Putamen (tissue), 1 donor: ENCODE measurements around the gene FBXO8.
"Not testable (repeated sequence)": the region's sequence is repeated elsewhere in the genome, so short reads cannot be mapped to it uniquely, and the experiment has no call there.

Experiments
- DNase-seq: peaks from one replicate; pipeline ENCODE4 v3.0.0-alpha.2; 2016; ENCODE audit warnings: low spot score

FBXO8 gene

DNA sequence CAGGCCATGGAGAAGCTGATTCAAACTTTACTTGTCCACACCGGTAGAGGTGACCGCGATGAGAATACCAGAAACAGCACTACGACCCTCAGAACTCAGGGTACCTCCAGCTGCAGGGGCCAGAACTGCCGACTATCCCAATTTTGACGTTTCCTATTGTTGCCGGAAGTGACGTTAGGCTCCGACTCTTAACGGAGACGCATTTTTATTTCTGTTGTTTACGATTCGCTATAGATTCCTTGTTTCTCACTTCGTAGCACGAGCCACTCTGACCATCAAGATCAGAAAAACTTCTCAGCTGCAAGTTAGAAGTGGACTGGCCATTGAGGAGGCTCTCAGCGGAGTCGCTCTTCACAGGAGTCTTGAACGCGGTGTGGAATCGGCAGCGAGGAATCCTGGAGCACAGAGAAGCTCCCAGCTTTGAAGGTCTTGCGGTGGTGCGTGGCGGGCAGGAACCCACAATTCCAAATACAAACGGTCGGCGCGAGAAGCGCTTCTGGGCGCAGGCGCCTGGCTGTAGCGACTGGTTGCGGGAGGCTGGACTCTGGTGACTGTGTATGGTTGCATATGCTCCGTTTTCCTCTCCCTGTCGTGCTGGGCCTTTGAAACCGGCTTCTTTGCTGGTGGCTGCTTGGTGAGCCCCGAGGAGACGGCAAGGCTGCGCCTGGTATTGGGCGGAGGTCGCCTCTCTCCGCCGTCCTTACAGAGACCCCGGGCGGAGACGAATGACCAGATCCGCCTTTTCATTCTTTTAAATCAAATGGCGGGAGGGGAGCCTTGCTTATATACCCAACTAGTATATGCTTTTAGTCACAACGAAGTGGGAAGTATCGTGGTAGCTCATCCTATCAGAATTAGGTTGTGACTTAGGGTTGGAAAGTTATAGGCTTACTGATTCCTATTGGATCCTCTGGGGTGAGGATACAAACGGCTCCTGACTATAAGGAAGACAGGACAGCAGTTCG is at the start of gene FBXO8, which contains the start of gene CEP44:
FBXO8 (minus strand) TSS at position 161 of the 965 bp plus-strand sequence. CDS start 20,575 bp downstream, outside the sequence.
CEP44 (plus strand) TSS at position 405 of the 965 bp plus-strand sequence. CDS start 15,211 bp downstream, outside the sequence.
- peak; percentile 88 for DNase-seq

DNA sequence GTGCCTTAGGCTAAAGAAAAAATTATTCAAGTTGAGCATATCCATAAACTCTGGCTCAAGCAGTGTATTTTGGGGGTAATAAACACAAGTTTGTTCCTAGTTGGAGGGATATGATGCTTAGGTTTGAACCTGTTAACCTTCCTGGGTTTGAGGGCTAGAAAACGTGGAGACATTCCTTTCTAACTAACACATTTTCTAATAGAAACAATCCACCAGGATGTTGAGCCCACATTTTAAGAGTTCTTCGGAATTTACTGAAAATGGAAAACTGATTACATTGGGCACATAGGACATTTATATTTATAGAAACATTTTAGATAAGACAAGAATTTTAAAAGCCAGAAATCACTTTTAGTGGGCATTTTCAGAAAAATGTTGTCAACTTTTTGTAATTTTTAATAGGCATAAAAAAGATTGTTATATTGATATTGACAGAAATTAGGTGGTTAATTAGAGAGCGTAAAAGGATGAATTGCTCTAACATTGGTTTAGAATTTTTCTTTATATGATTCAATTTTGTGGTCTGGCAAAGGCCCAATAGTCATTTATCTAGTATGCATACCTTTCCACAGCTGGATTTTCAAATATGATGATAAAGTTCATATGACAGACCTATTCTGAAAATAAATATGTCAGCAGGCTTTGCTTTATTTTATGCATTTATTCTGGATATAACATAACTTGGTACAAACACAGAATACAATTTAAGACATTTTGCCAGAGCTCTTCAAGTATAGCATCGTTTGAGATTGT is 49.5 kb upstream of the FBXO8 start:
- no peak for DNase-seq

DNA sequence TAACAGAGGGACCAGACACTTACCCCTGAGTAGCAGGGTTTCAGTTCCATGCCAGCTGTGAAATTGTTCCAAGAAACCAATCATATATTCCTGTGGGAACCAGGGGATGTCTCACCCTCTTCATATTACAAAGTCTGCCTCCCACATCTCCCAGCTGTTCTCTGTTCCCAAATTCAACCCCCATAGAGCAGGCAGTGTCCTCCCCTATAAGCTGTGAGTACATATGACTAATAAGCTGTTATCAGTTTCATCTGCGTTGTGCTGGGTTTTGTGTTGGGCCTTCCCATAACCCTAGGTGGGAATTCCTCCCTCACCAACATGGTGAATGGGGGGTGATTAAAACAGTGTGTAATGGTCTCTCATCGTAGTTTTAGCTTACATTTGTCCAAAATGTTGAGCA is 41.3 kb upstream of the FBXO8 start:
- DNase-seq = no peak

- no peak for DNase-seq
These were observed 40.8 kb upstream of the FBXO8 start for GRCh38 chr4:174324236-174324635.

DNA sequence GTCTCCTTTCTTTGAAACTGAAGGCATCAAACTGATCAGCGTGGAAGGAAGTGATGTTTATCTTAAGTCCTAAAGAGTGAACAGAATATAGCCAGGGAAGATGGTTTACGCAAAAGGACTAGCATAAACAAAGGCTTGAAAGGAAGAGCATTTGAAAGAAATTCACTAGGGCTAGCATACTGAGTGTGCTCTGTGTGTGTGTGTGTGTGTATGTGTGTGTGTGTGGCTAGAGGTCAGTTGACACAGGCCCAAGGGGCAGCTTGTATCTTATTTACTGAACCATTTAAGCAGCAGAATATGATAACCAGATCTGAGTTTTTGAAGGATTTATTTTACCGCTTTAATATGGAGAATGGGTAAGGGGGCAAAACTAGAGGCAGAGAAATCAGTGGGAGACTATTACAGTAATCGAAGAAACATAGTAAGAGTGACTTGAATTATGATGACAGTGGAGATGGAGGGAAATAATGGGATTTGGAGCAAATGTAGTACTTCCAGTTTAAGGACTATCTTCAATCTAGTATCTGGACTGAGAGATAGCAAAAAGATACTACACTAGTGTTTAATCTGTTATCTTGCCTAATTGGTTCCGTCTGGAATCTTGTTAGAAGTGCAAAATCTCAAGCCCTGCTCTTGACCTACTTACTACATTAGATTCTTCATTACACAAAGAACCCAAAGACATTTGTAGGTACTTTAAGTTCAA is 37.2 kb upstream of the FBXO8 start:
- DNase-seq = no peak

DNA sequence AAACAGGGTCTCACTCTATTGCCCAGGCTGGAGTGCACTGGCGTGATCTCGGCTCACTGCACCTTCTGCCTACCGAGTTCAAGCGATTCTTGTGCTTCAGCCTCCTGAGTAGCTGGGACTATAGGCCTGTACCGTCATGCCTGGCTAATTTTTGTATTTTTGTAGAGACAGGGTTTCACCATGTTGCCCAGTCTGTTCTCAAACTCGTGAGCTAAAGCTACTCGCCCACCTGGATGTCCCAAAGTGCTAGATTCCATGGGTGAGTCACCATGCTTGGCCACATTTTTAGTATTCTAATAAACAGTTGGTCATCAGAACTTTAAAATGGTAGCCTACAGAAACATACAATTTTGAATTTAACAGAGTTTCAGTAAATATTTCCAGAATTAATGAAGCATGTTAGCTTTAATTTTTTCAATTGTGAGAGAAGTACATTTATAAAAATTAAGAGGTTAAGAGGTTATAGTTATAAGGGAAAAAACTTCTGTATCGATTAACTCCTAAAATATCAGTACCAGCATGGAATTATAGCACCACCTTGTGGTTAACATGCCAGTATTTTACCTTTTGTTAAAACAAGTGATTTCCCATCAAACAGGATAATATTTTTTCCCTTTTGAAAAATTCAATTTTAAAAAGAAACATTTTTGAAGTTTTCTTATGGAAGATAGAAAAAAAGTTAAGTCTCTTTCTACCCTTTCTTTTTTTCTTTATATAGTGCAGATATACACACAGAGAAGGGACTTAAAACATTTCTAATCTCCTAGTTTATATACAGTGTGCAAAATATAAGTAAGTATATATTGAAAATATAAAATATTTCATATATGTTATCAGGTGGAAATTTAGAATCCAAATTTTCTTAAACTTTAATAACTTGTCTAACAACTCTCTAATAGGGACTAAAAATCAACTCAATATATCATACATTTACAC is 35.6 kb upstream of the FBXO8 start:
- DNase-seq = peak; percentile 11

- DNase-seq = no peak
These were observed 34.1 kb upstream of the FBXO8 start for GRCh38 chr4:174317531-174317930.

GRCh38 chr4:174316954-174317353 is 33.5 kb upstream of the FBXO8 start:
- DNase-seq = no peak

GRCh38 chr4:174316546-174316945 is 33.1 kb upstream of the FBXO8 start:
- DNase-seq = no peak

DNA sequence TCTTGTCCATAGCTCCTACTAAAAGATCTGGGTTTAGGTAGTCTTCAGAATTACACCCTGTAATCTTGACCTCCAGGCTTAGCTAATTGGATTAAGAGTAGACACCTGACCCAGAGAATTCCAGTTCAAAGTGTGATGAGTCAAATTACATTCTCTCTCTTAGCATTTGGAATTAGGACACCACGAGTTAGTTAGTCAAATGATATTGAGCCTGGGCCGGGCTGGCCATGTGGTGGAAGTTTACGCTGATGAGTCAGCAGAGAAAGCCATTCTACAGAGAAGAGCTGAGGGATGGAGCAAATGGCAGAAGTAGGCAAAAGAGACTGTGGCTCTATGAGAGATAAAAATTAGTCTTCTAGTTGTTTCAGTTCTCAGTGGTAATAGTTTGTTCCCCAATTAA is 31.3 kb upstream of the FBXO8 start:
- no peak for DNase-seq

GRCh38 chr4:174314274-174314673 is 30.8 kb upstream of the FBXO8 start:
- DNase-seq = no peak

DNA sequence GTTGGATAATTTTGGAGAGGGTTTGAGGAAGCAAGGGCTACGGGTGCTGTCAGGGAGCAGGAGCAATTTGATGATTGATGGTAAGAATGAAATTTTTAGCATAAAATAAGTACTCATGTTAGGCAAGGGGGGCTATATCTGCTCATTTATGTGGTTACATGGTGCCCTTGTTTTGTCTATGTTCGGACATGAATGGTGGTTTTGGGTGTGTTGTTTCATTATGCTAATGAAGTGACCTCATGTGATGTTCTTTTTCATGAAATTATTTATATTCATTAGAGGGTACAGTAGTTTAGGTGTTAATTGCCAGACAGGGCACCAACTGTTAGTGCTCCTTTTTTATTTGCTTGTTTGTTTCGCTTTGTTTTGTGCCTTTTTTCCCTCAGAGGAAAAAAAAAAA is 29.5 kb upstream of the FBXO8 start:
- DNase-seq = no peak

GRCh38 chr4:174307694-174308093 is 24.2 kb upstream of the FBXO8 start:
- no peak for DNase-seq

DNA sequence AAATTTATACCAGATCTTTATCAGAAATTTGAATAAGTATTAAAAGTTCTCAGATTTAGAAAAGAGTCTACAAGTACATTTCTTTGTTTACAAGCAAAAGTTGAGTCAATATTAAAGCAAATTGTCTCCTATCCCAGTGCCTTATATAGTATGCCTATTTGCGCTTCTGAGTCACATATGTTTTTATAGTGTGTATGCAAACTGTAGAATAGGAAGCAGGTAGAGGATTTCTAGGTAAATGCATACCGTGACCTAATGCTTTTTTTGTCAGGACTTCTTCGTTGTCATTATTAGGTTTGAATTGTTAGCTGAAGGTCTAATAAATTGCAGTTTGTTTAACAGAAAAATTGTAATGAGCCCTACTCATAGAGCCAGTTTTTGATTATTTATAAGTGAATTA is 22.5 kb upstream of the FBXO8 start:
- no peak for DNase-seq

GRCh38 chr4:174304664-174305063 is 21.2 kb upstream of the FBXO8 start:
- no peak for DNase-seq

GRCh38 chr4:174303687-174304086 is 20.2 kb upstream of the FBXO8 start:
- DNase-seq = no peak

DNA sequence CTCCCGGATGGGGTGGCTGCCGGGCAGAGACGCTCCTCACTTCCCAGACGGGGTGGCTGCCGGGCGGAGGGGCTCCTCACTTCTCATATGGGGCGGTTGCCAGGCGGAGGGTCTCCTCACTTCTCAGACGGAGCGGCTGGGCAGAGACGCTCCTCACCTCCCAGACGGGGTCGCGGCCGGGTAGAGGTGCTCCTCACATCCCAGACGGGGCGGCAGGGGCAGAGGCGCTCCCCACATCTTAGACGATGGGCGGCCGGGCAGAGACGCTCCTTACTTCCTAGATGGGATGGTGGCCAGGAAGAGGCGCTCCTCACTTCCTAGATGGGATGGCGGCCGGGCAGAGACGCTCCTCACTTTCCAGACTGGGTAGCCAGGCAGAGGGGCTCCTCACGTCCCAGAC is 11.7 kb upstream of the FBXO8 start:
- not testable (repeated sequence) for DNase-seq

GRCh38 chr4:174294641-174295040 is 11.2 kb upstream of the FBXO8 start:
- not testable (repeated sequence) for DNase-seq

GRCh38 chr4:174292473-174292872 is 9.0 kb upstream of the FBXO8 start:
- no peak for DNase-seq

GRCh38 chr4:174286870-174287269 is 3.4 kb upstream of the FBXO8 start:
- DNase-seq = no peak

GRCh38 chr4:174284487-174284886 is 1.0 kb upstream of the FBXO8 start:
- no peak for DNase-seq
